SK-N-SH (cell line): ENCODE measurements around the gene TMEM117. TPM values are rescaled to one million over a fixed set of nuclear protein-coding genes. Genes with fewer than 3 reads are reported as not detected.
A peak's percentile ranks its signal among the peaks of the same experiment; 100 is the strongest.

Experiments used
- CTCF ChIA-PET: fragments of 300-600, 350-600 bp; formaldehyde crosslinking; extraction: SDS; loops from one replicate; lab custom pipeline; 2021; lab: Yijun Ruan, JAX
- POLR2A ChIA-PET: fragments of 350-600 bp; sonication (Branson Sonifier 250); formaldehyde crosslinking; extraction: SDS; loops from one replicate; lab custom pipeline; 2020; ENCODE audit warnings: antibody characterized with exemption, inconsistent platforms; lab: Yijun Ruan, JAX
- DNase-seq: peaks from one replicate; pipeline ENCODE4 v3.0.0; 2012
- H2AFZ ChIP-seq: fragments of 200-600 bp; sonication (generic); 2 replicates; pipeline ENCODE4 v1.8.1; 2016; ENCODE audit warnings: antibody characterized with exemption, mild to moderate bottlenecking, low read depth
- H3F3A ChIP-seq: fragments of 200-600 bp; sonication (generic); replicated peaks from 2 replicates; pipeline ENCODE3; 2016; ENCODE audit warnings: antibody characterized with exemption, mild to moderate bottlenecking; ENCODE audit not compliant: insufficient read depth
- H3K27ac ChIP-seq, 2 experiments: fragments of 200-500 bp in 1 of 2; fragments of 200-600 bp in 1 of 2; sonication (Bioruptor generic) in 1 of 2; sonication (generic), shearing (Covaris generic) in 1 of 2; 2 replicates each; pipeline versions ENCODE4 v1.5.1 to v1.6.1; 2014 to 2016; ENCODE audit warnings: low read depth in 2 of 2, inconsistent platforms in 1 of 2, low read length in 1 of 2, mild to moderate bottlenecking in 1 of 2, mixed read lengths in 1 of 2
- H3K27me3 ChIP-seq: fragments of 200-600 bp; sonication (generic), shearing (Covaris generic); 2 replicates; pipeline ENCODE4 v1.6.1; 2016; ENCODE audit warnings: mixed run types; ENCODE audit not compliant: insufficient read depth
- H3K36me3 ChIP-seq, 2 experiments: fragments of 200-500 bp in 1 of 2; fragments of 200-600 bp in 1 of 2; sonication (Bioruptor generic) in 1 of 2; sonication (generic) in 1 of 2; replicated peaks in 1 of 2; 2 replicates each; pipeline versions ENCODE3 to v1.5.1; 2014 to 2016; ENCODE audit warnings: low read length in 1 of 2, mild to moderate bottlenecking in 1 of 2; ENCODE audit not compliant: insufficient read depth in 2 of 2, control insufficient read depth in 1 of 2
- H3K4me1 ChIP-seq, 2 experiments: fragments of 200-500 bp in 1 of 2; fragments of 200-600 bp in 1 of 2; sonication (Bioruptor generic) in 1 of 2; sonication (generic), shearing (Covaris generic) in 1 of 2; 2 replicates each; pipeline versions ENCODE4 v1.5.1 to v1.6.1; 2014 to 2016; ENCODE audit warnings: low read depth in 1 of 2, low read length in 1 of 2, mixed run types in 1 of 2; ENCODE audit not compliant: insufficient read depth in 2 of 2, control insufficient read depth in 1 of 2
- H3K4me2 ChIP-seq: fragments of 200-600 bp; sonication (generic), shearing (Covaris generic); 2 replicates; pipeline ENCODE4 v1.6.1; 2017; ENCODE audit warnings: mixed run types
- H3K4me3 ChIP-seq, 2 experiments: fragments of 200-500 bp in 1 of 2; fragments of 200-600 bp in 1 of 2; sonication (Bioruptor generic) in 1 of 2; sonication (generic), shearing (Covaris generic) in 1 of 2; 2 replicates each; pipeline versions ENCODE4 v1.5.1 to v1.8.1; 2014 to 2016; ENCODE audit warnings: low read depth in 2 of 2, inconsistent platforms in 1 of 2, low read length in 1 of 2, mild to moderate bottlenecking in 1 of 2, mixed read lengths in 1 of 2, moderate library complexity in 1 of 2
- H3K79me2 ChIP-seq: fragments of 200-600 bp; sonication (generic); 2 replicates; pipeline ENCODE4 v1.8.1; 2017; ENCODE audit warnings: mild to moderate bottlenecking; ENCODE audit not compliant: insufficient read depth
- H3K9ac ChIP-seq: fragments of 200-600 bp; sonication (generic); 2 replicates; pipeline ENCODE4 v1.6.1; 2017; ENCODE audit warnings: mixed run types
- H3K9me2 ChIP-seq: fragments of 200-600 bp; sonication (generic); 2 replicates; pipeline ENCODE4 v1.6.1; 2017; ENCODE audit warnings: mixed run types
- H3K9me3 ChIP-seq: fragments of 200-600 bp; sonication (generic); 2 replicates; pipeline ENCODE4 v1.6.1; 2017; ENCODE audit warnings: mixed run types, mild to moderate bottlenecking, moderate library complexity
- H4K20me1 ChIP-seq: fragments of 200-600 bp; sonication (generic); 2 replicates; pipeline ENCODE4 v1.6.1; 2017; ENCODE audit warnings: mild to moderate bottlenecking, mixed run types; ENCODE audit not compliant: insufficient read depth
- CTCF ChIP-seq: fragments of 200-600 bp; sonication (generic); IDR thresholded peaks from 2 replicates; pipeline ENCODE4 v1.6.1; 2017; ENCODE audit warnings: antibody characterized with exemption, mild to moderate bottlenecking, moderate library complexity
- ELF1 ChIP-seq: IDR thresholded peaks from 2 replicates; pipeline ENCODE4 v1.4.0; 2012
- EP300 ChIP-seq, 2 experiments: IDR thresholded peaks; 2 replicates each; pipeline versions ENCODE4 v1.4.0 to v1.6.1; 2012; ENCODE audit warnings: borderline replicate concordance in 1 of 2, low read depth in 1 of 2, low read length in 1 of 2
- FOXM1 ChIP-seq: IDR thresholded peaks from 2 replicates; pipeline ENCODE4 v1.4.0; 2012; ENCODE audit warnings: low read depth, mild to moderate bottlenecking
- GABPA ChIP-seq: IDR thresholded peaks from 2 replicates; pipeline ENCODE4 v1.4.0; 2012; ENCODE audit warnings: low read depth, mild to moderate bottlenecking
- GATA2 ChIP-seq: sonication (generic); formaldehyde crosslinking; IDR thresholded peaks from 2 replicates; pipeline ENCODE4 v1.5.0; 2020; ENCODE audit warnings: mild to moderate bottlenecking, missing genetic modification reagents
- MAX ChIP-seq: IDR thresholded peaks from 2 replicates; pipeline ENCODE4 v1.4.0; 2012; ENCODE audit warnings: low read depth
- MEF2A ChIP-seq: IDR thresholded peaks from 2 replicates; pipeline ENCODE4 v1.4.0; 2012; ENCODE audit warnings: low read depth, borderline replicate concordance
- NRF1 ChIP-seq: IDR thresholded peaks from 2 replicates; pipeline ENCODE4 v1.6.1; 2012; ENCODE audit warnings: low read depth, mild to moderate bottlenecking, low read length
- RCOR1 ChIP-seq: fragments of 150-350 bp; IDR thresholded peaks from 2 replicates; pipeline ENCODE4 v1.6.1; 2017; ENCODE audit warnings: antibody characterized with exemption, low read length
- SMC3 ChIP-seq: IDR thresholded peaks from 2 replicates; pipeline ENCODE4 v1.6.1; 2012; ENCODE audit warnings: low read depth, low read length, improper control_type of control experiment
- TAF1 ChIP-seq: IDR thresholded peaks from 2 replicates; pipeline ENCODE4 v1.6.1; 2012; ENCODE audit warnings: low read depth, mild to moderate bottlenecking, low read length, moderate library complexity, borderline replicate concordance
- TCF12 ChIP-seq: IDR thresholded peaks from 2 replicates; pipeline ENCODE4 v1.4.0; 2012
- TEAD4 ChIP-seq: IDR thresholded peaks from 2 replicates; pipeline ENCODE4 v1.4.0; 2012; ENCODE audit warnings: mild to moderate bottlenecking, borderline replicate concordance; ENCODE audit not compliant: insufficient read depth
- USF1 ChIP-seq: IDR thresholded peaks from 2 replicates; pipeline ENCODE4 v1.4.0; 2012; ENCODE audit warnings: low read depth, borderline replicate concordance
- WGBS: methylation state at CpG from one replicate; pipeline ENCODE4 v1.1.6; 2017; ENCODE audit warnings: low lambda C conversion rate; 5-methylcytosine and 5-hydroxymethylcytosine counted together
- polyA plus RNA-seq, 3 experiments: library from polyadenylated mRNA; depleted of rRNA; stranded (reverse); fragments of >200 nt; gene quantifications; 2 replicates each; pipeline ENCODE4 v1.2.3, GENCODE V29; 2012

The TMEM117 gene
- polyA plus RNA-seq, 1 of the 3 experiments (the other 2 are of a cell fraction) = 0.81 TPM

- Histone ChIP-seq H3K9me3 (no peaks in the 10 kb centered on the region), H2AFZ (no peak overlapping the region), H3K4me2 (no peak overlapping the region), H3K4me1 (no peaks in the 10 kb centered on the region), H3K36me3 (no peaks in the 10 kb centered on the region), H3K4me3 (no peak overlapping the region), H3K27me3 (no peaks in the 10 kb centered on the region), H3K9me2 (no peaks in the 10 kb centered on the region), H3K27ac (no peak overlapping the region), H3K9ac (no peak overlapping the region), H3F3A (no peaks in the 10 kb centered on the region), H4K20me1 (no peaks in the 10 kb centered on the region), H3K79me2 (no peaks in the 10 kb centered on the region)
- ChIA-PET POLR2A (no interaction called here), CTCF (interaction anchor here (0.6 to 1.0 kb wide), 2 partner anchors 151 to 1011 kb away, joined by 3 read pairs; no protein-coding TSS in a partner anchor)
- TF ChIP-seq CTCF = peak; percentile 36
- TF ChIP-seq NRF1 = no peak
- TF ChIP-seq TCF12 = no peak
- TF ChIP-seq TEAD4 = no peak
- TF ChIP-seq EP300 (IDR thresholded peaks at IDR 0.05; ENCODE audit: borderline replicate concordance in 1 of 2, low read depth in 1 of 2, low read length in 1 of 2) = no peak
- 54% methylated on average over 2 of the region's 2 CpGs for WGBS
- peak; percentile 25 for DNase-seq
These were observed 102.1 kb downstream of the TMEM117 start for GRCh38 chr12:43937947-43938346.

GRCh38 chr12:43942379-43942778, 106.5 kb downstream of the TMEM117 start:
- Histone ChIP-seq H3K9me2 (no peaks in the 10 kb centered on the region), H3K79me2 (no peaks in the 10 kb centered on the region), H3K4me1 (no peaks in the 10 kb centered on the region), H3K4me3 (no peak overlapping the region), H3K36me3 (no peaks in the 10 kb centered on the region), H4K20me1 (no peaks in the 10 kb centered on the region), H3K9ac (no peak overlapping the region), H2AFZ (no peak overlapping the region), H3K27me3 (no peaks in the 10 kb centered on the region), H3K4me2 (no peak overlapping the region), H3K27ac (no peak overlapping the region), H3K9me3 (no peaks in the 10 kb centered on the region), H3F3A (no peaks in the 10 kb centered on the region)
- POLR2A ChIA-PET = no interaction called here
- CTCF ChIA-PET = no interaction called here
- WGBS = 61% methylated on average over 2 of the region's 2 CpGs
- no peak for DNase-seq
- no peak for TF ChIP-seq TAF1

- Histone ChIP-seq H4K20me1 (no peaks in the 10 kb centered on the region), H3K4me3 (no peak overlapping the region), H3K9ac (no peak overlapping the region), H3K36me3 (no peaks in the 10 kb centered on the region), H2AFZ (no peak overlapping the region), H3K79me2 (no peaks in the 10 kb centered on the region), H3K9me3 (no peaks in the 10 kb centered on the region), H3K27ac (no peak overlapping the region), H3K27me3 (no peaks in the 10 kb centered on the region), H3K4me2 (no peak overlapping the region), H3K9me2 (no peaks in the 10 kb centered on the region), H3K4me1 (no peaks in the 10 kb centered on the region), H3F3A (no peaks in the 10 kb centered on the region)
- DNase-seq = no peak
- TF ChIP-seq MEF2A = no peak
- no peak for TF ChIP-seq USF1
- no peak for TF ChIP-seq FOXM1
- TF ChIP-seq EP300 (IDR thresholded peaks at IDR 0.05; ENCODE audit: borderline replicate concordance in 1 of 2, low read depth in 1 of 2, low read length in 1 of 2) = no peak
- TF ChIP-seq GATA2 (CRISPR knock-in tag) = no peak
- TF ChIP-seq SMC3 = no peak
- no peak for TF ChIP-seq ELF1
- TF ChIP-seq MAX = no peak
- no peak for TF ChIP-seq TCF12
- TF ChIP-seq GABPA = no peak
- no peak for TF ChIP-seq RCOR1
- ChIA-PET CTCF (interaction anchor here (1.3 kb wide), 1 partner anchor 502 kb away, joined by 3 read pairs; no protein-coding TSS in a partner anchor), POLR2A (no interaction called here)
- WGBS = 79% methylated on average over 1 of the region's 1 CpG
These were observed 110.1 kb downstream of the TMEM117 start for GRCh38 chr12:43945983-43946382.
